Measurements from ENCODE around the gene TACSTD2.

TACSTD2 gene

DNA sequence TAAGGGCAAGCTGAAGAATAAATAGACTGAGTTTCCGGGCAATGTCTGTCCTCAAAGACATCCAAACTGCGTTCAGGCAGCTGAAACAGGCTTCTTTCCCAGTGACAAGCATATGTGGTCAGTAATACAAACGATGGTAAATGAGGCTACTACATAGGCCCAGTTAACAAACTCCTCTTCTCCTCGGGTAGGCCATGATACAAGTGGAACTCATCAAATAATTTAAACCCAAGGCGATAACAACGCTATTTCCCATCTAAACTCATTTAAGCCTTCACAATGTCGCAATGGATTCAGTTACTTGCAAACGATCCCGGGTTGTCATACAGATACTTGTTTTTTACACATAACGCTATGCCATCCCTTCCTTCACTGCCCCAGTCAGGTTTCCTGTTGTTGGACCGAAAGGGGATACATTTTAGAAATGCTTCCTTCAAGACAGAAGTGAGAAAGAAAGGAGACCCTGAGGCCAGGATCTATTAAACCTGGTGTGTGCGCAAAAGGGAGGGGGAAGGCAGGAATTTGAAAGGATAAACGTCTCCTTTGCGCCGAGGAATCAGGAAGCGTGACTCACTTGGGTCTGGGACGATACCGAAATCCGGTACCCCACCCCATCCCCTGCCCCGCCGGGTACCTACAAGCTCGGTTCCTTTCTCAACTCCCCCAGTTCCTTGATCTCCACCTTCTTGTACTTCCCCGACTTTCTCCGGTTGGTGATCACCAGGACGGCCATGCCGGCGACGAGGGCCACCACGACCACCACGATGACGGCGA lies 1.3 kb downstream of the TACSTD2 start:
- H3K79me2 ChIP-seq (ENCODE audit: control insufficient read depth, low read length), result no peaks in the 10 kb centered on the region
- no peaks in the 10 kb centered on the region for H3K4me1 ChIP-seq (ENCODE audit: control insufficient read depth, low read length)
- no peaks in the 10 kb centered on the region for H3K36me3 ChIP-seq (ENCODE audit: control insufficient read depth, low read length)
- H3K4me3 ChIP-seq (ENCODE audit: low read length), result no peak overlapping the region
- no peaks in the 10 kb centered on the region for H3K9me3 ChIP-seq (ENCODE audit: control insufficient read depth, insufficient read depth, low read length)
- H3K9me2 ChIP-seq (replicated peaks; ENCODE audit: control insufficient read depth, low read length), result no peaks in the 10 kb centered on the region
- no peaks in the 10 kb centered on the region for H3F3A ChIP-seq (ENCODE audit: control insufficient read depth, insufficient read depth)
- H3K4me2 ChIP-seq (ENCODE audit: low read length), result no peak overlapping the region
- H4K20me1 ChIP-seq (ENCODE audit: control insufficient read depth, insufficient read depth, low read depth, low read length), result no peaks in the 10 kb centered on the region
- H3K27me3 ChIP-seq (ENCODE audit: control insufficient read depth, low read length), result peaks cover 20% of the 10 kb centered on the region
- no peak overlapping the region for H3K27ac ChIP-seq (ENCODE audit: low read depth, low read length)
- TF ChIP-seq, protein P1, sequence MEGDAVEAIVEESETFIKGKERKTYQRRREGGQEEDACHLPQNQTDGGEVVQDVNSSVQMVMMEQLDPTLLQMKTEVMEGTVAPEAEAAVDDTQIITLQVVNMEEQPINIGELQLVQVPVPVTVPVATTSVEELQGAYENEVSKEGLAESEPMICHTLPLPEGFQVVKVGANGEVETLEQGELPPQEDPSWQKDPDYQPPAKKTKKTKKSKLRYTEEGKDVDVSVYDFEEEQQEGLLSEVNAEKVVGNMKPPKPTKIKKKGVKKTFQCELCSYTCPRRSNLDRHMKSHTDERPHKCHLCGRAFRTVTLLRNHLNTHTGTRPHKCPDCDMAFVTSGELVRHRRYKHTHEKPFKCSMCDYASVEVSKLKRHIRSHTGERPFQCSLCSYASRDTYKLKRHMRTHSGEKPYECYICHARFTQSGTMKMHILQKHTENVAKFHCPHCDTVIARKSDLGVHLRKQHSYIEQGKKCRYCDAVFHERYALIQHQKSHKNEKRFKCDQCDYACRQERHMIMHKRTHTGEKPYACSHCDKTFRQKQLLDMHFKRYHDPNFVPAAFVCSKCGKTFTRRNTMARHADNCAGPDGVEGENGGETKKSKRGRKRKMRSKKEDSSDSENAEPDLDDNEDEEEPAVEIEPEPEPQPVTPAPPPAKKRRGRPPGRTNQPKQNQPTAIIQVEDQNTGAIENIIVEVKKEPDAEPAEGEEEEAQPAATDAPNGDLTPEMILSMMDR (IDR thresholded peaks at IDR 0.05; ENCODE audit: low read depth, low read length, poor library complexity, severe bottlenecking), result no peak
- TF ChIP-seq EZH2phosphoT487 (IDR thresholded peaks at IDR 0.05; ENCODE audit: borderline replicate concordance, low read length), result no peak

DNA sequence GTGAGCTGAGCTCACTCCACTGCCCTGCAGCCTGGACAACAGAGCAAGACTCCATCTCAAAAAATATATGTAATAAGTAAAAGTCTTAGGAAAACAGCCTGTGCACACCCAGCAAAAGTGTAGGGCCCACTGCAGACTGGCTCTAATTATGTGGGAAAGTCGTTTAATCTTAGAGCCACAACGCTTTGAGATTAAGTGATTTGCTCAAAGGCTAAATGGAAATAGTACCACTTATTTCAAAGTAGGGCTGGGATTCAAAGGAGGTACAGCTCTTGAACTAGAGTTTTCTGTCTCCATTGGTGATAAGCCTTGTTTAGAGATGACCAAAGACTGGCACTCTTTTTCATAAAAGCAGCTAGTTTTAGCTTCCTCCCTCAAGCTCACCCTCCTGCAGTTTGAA lies 2.2 kb downstream of the TACSTD2 start:
- H3F3A ChIP-seq (ENCODE audit: control insufficient read depth, insufficient read depth), result no peaks in the 10 kb centered on the region
- H3K4me3 ChIP-seq (ENCODE audit: low read length), result no peak overlapping the region
- no peak overlapping the region for H3K27ac ChIP-seq (ENCODE audit: low read depth, low read length)
- H3K4me2 ChIP-seq (ENCODE audit: low read length), result no peak overlapping the region
- H3K27me3 ChIP-seq (ENCODE audit: control insufficient read depth, low read length), result peaks cover 20% of the 10 kb centered on the region
- TF ChIP-seq, protein P1 (IDR thresholded peaks at IDR 0.05; ENCODE audit: low read depth, low read length, poor library complexity, severe bottlenecking), result no peak
- no peak for TF ChIP-seq EZH2phosphoT487 (IDR thresholded peaks at IDR 0.05; ENCODE audit: borderline replicate concordance, low read length)
- no peaks in the 10 kb centered on the region for H3K4me1 ChIP-seq (ENCODE audit: control insufficient read depth, low read length)
- H3K36me3 ChIP-seq (ENCODE audit: control insufficient read depth, low read length), result no peaks in the 10 kb centered on the region
- no peaks in the 10 kb centered on the region for H3K79me2 ChIP-seq (ENCODE audit: control insufficient read depth, low read length)
- H3K9me2 ChIP-seq (replicated peaks; ENCODE audit: control insufficient read depth, low read length), result no peaks in the 10 kb centered on the region
- no peaks in the 10 kb centered on the region for H3K9me3 ChIP-seq (ENCODE audit: control insufficient read depth, insufficient read depth, low read length)
- no peaks in the 10 kb centered on the region for H4K20me1 ChIP-seq (ENCODE audit: control insufficient read depth, insufficient read depth, low read depth, low read length)

- no peaks in the 10 kb centered on the region for H3K79me2 ChIP-seq (ENCODE audit: control insufficient read depth, low read length)
- H3K4me1 ChIP-seq (ENCODE audit: control insufficient read depth, low read length), result no peaks in the 10 kb centered on the region
- H4K20me1 ChIP-seq (ENCODE audit: control insufficient read depth, insufficient read depth, low read depth, low read length), result no peaks in the 10 kb centered on the region
- H3K4me2 ChIP-seq (ENCODE audit: low read length), result no peak overlapping the region
- no peak overlapping the region for H3K27ac ChIP-seq (ENCODE audit: low read depth, low read length)
- H3K9me2 ChIP-seq (replicated peaks; ENCODE audit: control insufficient read depth, low read length), result no peaks in the 10 kb centered on the region
- no peaks in the 10 kb centered on the region for H3K9me3 ChIP-seq (ENCODE audit: control insufficient read depth, insufficient read depth, low read length)
- H3K27me3 ChIP-seq (ENCODE audit: control insufficient read depth, low read length), result peaks cover 20% of the 10 kb centered on the region
- no peak overlapping the region for H3K4me3 ChIP-seq (ENCODE audit: low read length)
- no peaks in the 10 kb centered on the region for H3F3A ChIP-seq (ENCODE audit: control insufficient read depth, insufficient read depth)
- TF ChIP-seq, protein P1 (IDR thresholded peaks at IDR 0.05; ENCODE audit: low read depth, low read length, poor library complexity, severe bottlenecking), result no peak
- no peak for TF ChIP-seq EZH2phosphoT487 (IDR thresholded peaks at IDR 0.05; ENCODE audit: borderline replicate concordance, low read length)
- no peaks in the 10 kb centered on the region for H3K36me3 ChIP-seq (ENCODE audit: control insufficient read depth, low read length)
Observed at GRCh38 chr1:58573705-58574591, 3.1 kb downstream of the TACSTD2 start.
